K562 (cell line): ENCODE data around the gene TDRD12. TPM values are rescaled to one million over a fixed set of nuclear protein-coding genes. Genes with fewer than 3 reads are reported as not detected.

Source experiments
- ATAC-seq: fragments of 200-7000 bp; cut with Tn5 transposase; 3 replicates; pipeline ENCODE4 v1.9.1; 2020; ENCODE audit warnings: moderate library complexity
- BruUV-seq: library from RNA; stranded (reverse); fragments of 400-500 nt; replicated peaks from 2 replicates; lab custom pipeline; 2021; lab: Mats Ljungman, UMichigan
- CTCF ChIA-PET: fragments of 300-600 bp; formaldehyde crosslinking; extraction: SDS; loops from one replicate; lab custom pipeline; 2021; ENCODE audit warnings: low intra/inter-chr PET ratio; lab: Yijun Ruan, JAX
- POLR2A ChIA-PET: fragments of 300-600, 350-650 bp; sonication (Branson Sonifier 250); formaldehyde crosslinking; extraction: SDS; loops from one replicate; lab custom pipeline; 2021; ENCODE audit warnings: antibody characterized with exemption, inconsistent platforms; lab: Yijun Ruan, JAX
- DNase-seq, 4 experiments: peaks; one replicate each; pipeline versions ENCODE4 v3.0.0 to v3.0.0-alpha.2; 2011 to 2018; ENCODE audit warnings: low spot score in 3 of 4, mixed read lengths in 3 of 4; ENCODE audit errors: extremely low read depth in 1 of 4
- FAIRE-seq: peaks from 2 replicates; lab custom pipeline; 2011; peaks lifted over from hg19 to GRCh38; lab: Jason Lieb, UNC
- H2AFZ ChIP-seq: 2 replicates; pipeline ENCODE4 v1.6.0; 2011; ENCODE audit warnings: low read depth, low read length, control low read depth, inconsistent platforms
- H3K27ac ChIP-seq: fragments of 200-600 bp; 3 replicates; pipeline ENCODE4 v1.8.0; 2011; ENCODE audit warnings: low read depth, mild to moderate bottlenecking, control low read depth, inconsistent platforms, low read length, moderate library complexity, mixed read lengths; ENCODE audit errors: extremely low read depth
- H3K27me3 ChIP-seq, 2 experiments: fragments of 300-600 bp in 1 of 2; 2 replicates in 1 of 2; 3 replicates in 1 of 2; pipeline versions ENCODE4 v1.6.0 to v1.8.0; 2011; ENCODE audit warnings: inconsistent platforms in 2 of 2, low read length in 2 of 2, mild to moderate bottlenecking in 1 of 2, mixed read lengths in 1 of 2, moderate library complexity in 1 of 2; ENCODE audit not compliant: control insufficient read depth in 2 of 2, insufficient read depth in 2 of 2
- H3K36me3 ChIP-seq: fragments of 300-600 bp; 3 replicates; pipeline ENCODE4 v1.8.0; 2011; ENCODE audit warnings: mild to moderate bottlenecking, low read length, inconsistent platforms; ENCODE audit not compliant: control insufficient read depth, insufficient read depth
- H3K4me1 ChIP-seq, 2 experiments: fragments of 200-600 bp in 1 of 2; replicated peaks in 1 of 2; 2 replicates in 1 of 2; 3 replicates in 1 of 2; pipeline versions ENCODE4 v1.5.1 to v1.8.0; 2011; ENCODE audit warnings: inconsistent platforms in 2 of 2, low read length in 2 of 2, mild to moderate bottlenecking in 1 of 2, mixed read lengths in 1 of 2, moderate library complexity in 1 of 2; ENCODE audit not compliant: control insufficient read depth in 2 of 2, insufficient read depth in 2 of 2
- H3K4me2 ChIP-seq: 2 replicates; pipeline ENCODE4 v1.6.1; 2011; ENCODE audit warnings: low read length, control low read depth, inconsistent platforms, mixed read lengths; ENCODE audit not compliant: insufficient read depth
- H3K4me3 ChIP-seq: fragments of 200-600 bp; sonication (generic), shearing (Covaris generic); 2 replicates; pipeline ENCODE4 v1.5.1; 2016; ENCODE audit warnings: control low read depth, inconsistent platforms
- H3K79me2 ChIP-seq: fragments of 200-600 bp; 3 replicates; pipeline ENCODE4 v1.8.0; 2011; ENCODE audit warnings: low read length, inconsistent platforms; ENCODE audit not compliant: control insufficient read depth, insufficient read depth
- H3K9ac ChIP-seq, 2 experiments: 2 replicates each; pipeline versions ENCODE4 v1.6.0 to v1.6.1; 2011; ENCODE audit warnings: low read depth in 2 of 2, low read length in 2 of 2, control low read depth in 1 of 2, inconsistent platforms in 1 of 2, mild to moderate bottlenecking in 1 of 2, mixed read lengths in 1 of 2; ENCODE audit not compliant: insufficient read depth in 1 of 2
- H3K9me1 ChIP-seq: one replicate; pipeline ENCODE4 v1.6.0; 2011; ENCODE audit warnings: inconsistent platforms, mild to moderate bottlenecking, low read length, moderate library complexity; ENCODE audit not compliant: control insufficient read depth, insufficient read depth
- H3K9me3 ChIP-seq: replicated peaks from 2 replicates; pipeline ENCODE4 v1.5.1; 2011; ENCODE audit warnings: low read depth, low read length, inconsistent platforms; ENCODE audit not compliant: control insufficient read depth, insufficient read depth
- H4K20me1 ChIP-seq: replicated peaks from 2 replicates; pipeline ENCODE4 v1.6.1; 2011; ENCODE audit warnings: low read length, inconsistent platforms, mixed read lengths; ENCODE audit not compliant: control insufficient read depth, insufficient read depth
- ARHGAP35 ChIP-seq: fragments of 450-650 bp; IDR thresholded peaks from 2 replicates; pipeline ENCODE4 v1.6.1; 2018; ENCODE audit not compliant: partially characterized antibody
- EP300 ChIP-seq: IDR thresholded peaks from 2 replicates; pipeline ENCODE4 v1.6.1; 2012; ENCODE audit warnings: low read length, improper control_type of control experiment
- IRF1 ChIP-seq: sonication (generic); formaldehyde crosslinking; IDR thresholded peaks from 2 replicates; pipeline ENCODE4 v1.8.0; 2022; ENCODE audit warnings: missing genetic modification reagents, mild to moderate bottlenecking, borderline replicate concordance
- RBM17 ChIP-seq: fragments of 200-400 bp; formaldehyde crosslinking; IDR thresholded peaks from 2 replicates; pipeline ENCODE4 v1.6.1; 2017; ENCODE audit warnings: low read depth, mild to moderate bottlenecking, low read length, borderline replicate concordance
- SMAD2 ChIP-seq: fragments of 150-350 bp; IDR thresholded peaks from 2 replicates; pipeline ENCODE4 v1.6.1; 2014; ENCODE audit warnings: low read depth, mild to moderate bottlenecking, low read length
- TAL1 ChIP-seq: fragments of 450-650 bp; IDR thresholded peaks from 2 replicates; pipeline ENCODE4 v1.6.1; 2016; ENCODE audit warnings: mild to moderate bottlenecking
- ZNF780A ChIP-seq: fragments of 250-450 bp; sonication (Bioruptor Pico); IDR thresholded peaks from 2 replicates; pipeline ENCODE4 v1.5.0; 2021; ENCODE audit warnings: mild to moderate bottlenecking
- WGBS: fragments of 100-300 bp; shearing (Covaris generic); methylation state at CpG from one replicate; pipeline ENCODE4 v1.1.6; 2016; ENCODE audit warnings: low coverage, mixed read lengths; ENCODE audit not compliant: insufficient coverage; ENCODE audit errors: missing lambda C conversion rate; 5-methylcytosine and 5-hydroxymethylcytosine counted together
- in situ Hi-C: fragments of 300-500 bp; cut with MboI; formaldehyde crosslinking; loops from 4 replicates; pipeline ENCODE4 v1.15.0; 2018; ENCODE audit warnings: inconsistent platforms, mixed read lengths
- intact Hi-C: fragments of 100-400 bp; cut with micrococcal nuclease; formaldehyde crosslinking; loops from 2 replicates; pipeline ENCODE4 v1.14.2; 2022
- polyA plus RNA-seq, 8 experiments: library from polyadenylated mRNA; depleted of rRNA in 4 of 8; stranded (reverse) in 5 of 8; unstranded in 3 of 8; fragments of >200 nt; fragmentation: Nextera tagmentation in 2 of 8; fragmentation: Illumina TruSeq in 1 of 8; extraction: Ambion mirVana in 2 of 8; extraction: Trizol in 1 of 8; gene quantifications; 2 replicates each; pipeline versions ENCODE4 v1.2.1 to v1.2.3, GENCODE V29; 2011 to 2014; ENCODE audit warnings: inconsistent platforms in 1 of 8, missing spikeins in 1 of 8
- total RNA-seq, 7 experiments: library from RNA; depleted of rRNA in 6 of 7; stranded (reverse); fragments of >200 nt in 6 of 7; fragmentation: Illumina TruSeq in 2 of 7; extraction: Trizol in 2 of 7; gene quantifications; 2 replicates each; pipeline versions ENCODE4 v1.2.1 to v1.2.3, GENCODE V29; 2011 to 2021; ENCODE audit warnings: low replicate concordance in 1 of 7
- TF ChIP-seq, protein P1 (sequence below): fragments of 250-450 bp; sonication (Bioruptor Pico); IDR thresholded peaks from 2 replicates; pipeline ENCODE4 v1.5.0; 2022; ENCODE audit warnings: mild to moderate bottlenecking
- TF ChIP-seq, protein P2 (sequence below): fragments of 450-650 bp; IDR thresholded peaks from 2 replicates; pipeline ENCODE4 v1.6.1; 2016
- TF ChIP-seq, protein P3 (sequence below): sonication (generic); formaldehyde crosslinking; IDR thresholded peaks from 2 replicates; pipeline ENCODE4 v1.8.1; 2022; ENCODE audit warnings: missing genetic modification reagents

Gene TDRD12
- total and polyA plus RNA-seq, 9 of the 15 experiments (the other 6 are each of a cell fraction or from before 2014, with no cell fraction given), result 0.03 TPM; not detected in 8

GRCh38 chr19:32868206-32868950, 148.8 kb downstream of the TDRD12 start:
- Histone ChIP-seq H3K36me3 (no peaks in the 10 kb centered on the region), H2AFZ (no peak overlapping the region), H3K4me1 (peaks cover 0 to 14% of the 10 kb centered on the region in 2 experiments; a peak in 1 of 5 replicates), H4K20me1 (0 out of 2 replicates have a peak, but pooled peaks cover 10% of the 10 kb centered on the region), H3K4me2 (no peak overlapping the region), H3K79me2 (no peaks in the 10 kb centered on the region), H3K27me3 (peaks cover 24 to 56% of the 10 kb centered on the region in 2 experiments), H3K9ac (no peak overlapping the region; a peak in 1 of 4 replicates), H3K9me1 (no peaks in the 10 kb centered on the region), H3K27ac (no peak overlapping the region), H3K9me3 (no peaks in the 10 kb centered on the region), H3K4me3 (no peak overlapping the region)
- ChIA-PET POLR2A (interaction anchor here (0.6 to 1.0 kb wide), 2 partner anchors 13 to 51 kb away, joined by 3 to 4 read pairs; no protein-coding TSS in a partner anchor), CTCF (no interaction called here)
- intact Hi-C loops (no loop called here), in situ Hi-C loops (no loop called here)
- DNase-seq (no peak), ATAC-seq (no peak), FAIRE-seq (no peak)
- WGBS, result 23% methylated on average over 18 of the region's 19 CpGs
- TF ChIP-seq RBM17 (no peak), TAL1 (no peak), EP300 (no peak), IRF1 (CRISPR knock-in tag) (no peak), ARHGAP35 (no peak), SMAD2 (no peak), ZNF780A (CRISPR knock-in tag) (no peak)
- TF ChIP-seq, protein P1, sequence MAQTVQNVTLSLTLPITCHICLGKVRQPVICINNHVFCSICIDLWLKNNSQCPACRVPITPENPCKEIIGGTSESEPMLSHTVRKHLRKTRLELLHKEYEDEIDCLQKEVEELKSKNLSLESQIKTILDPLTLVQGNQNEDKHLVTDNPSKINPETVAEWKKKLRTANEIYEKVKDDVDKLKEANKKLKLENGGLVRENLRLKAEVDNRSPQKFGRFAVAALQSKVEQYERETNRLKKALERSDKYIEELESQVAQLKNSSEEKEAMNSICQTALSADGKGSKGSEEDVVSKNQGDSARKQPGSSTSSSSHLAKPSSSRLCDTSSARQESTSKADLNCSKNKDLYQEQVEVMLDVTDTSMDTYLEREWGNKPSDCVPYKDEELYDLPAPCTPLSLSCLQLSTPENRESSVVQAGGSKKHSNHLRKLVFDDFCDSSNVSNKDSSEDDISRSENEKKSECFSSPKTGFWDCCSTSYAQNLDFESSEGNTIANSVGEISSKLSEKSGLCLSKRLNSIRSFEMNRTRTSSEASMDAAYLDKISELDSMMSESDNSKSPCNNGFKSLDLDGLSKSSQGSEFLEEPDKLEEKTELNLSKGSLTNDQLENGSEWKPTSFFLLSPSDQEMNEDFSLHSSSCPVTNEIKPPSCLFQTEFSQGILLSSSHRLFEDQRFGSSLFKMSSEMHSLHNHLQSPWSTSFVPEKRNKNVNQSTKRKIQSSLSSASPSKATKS (CRISPR knock-in tag), result no peak
- TF ChIP-seq, protein P2, sequence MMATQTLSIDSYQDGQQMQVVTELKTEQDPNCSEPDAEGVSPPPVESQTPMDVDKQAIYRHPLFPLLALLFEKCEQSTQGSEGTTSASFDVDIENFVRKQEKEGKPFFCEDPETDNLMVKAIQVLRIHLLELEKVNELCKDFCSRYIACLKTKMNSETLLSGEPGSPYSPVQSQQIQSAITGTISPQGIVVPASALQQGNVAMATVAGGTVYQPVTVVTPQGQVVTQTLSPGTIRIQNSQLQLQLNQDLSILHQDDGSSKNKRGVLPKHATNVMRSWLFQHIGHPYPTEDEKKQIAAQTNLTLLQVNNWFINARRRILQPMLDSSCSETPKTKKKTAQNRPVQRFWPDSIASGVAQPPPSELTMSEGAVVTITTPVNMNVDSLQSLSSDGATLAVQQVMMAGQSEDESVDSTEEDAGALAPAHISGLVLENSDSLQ, result no peak
- TF ChIP-seq, protein P3, sequence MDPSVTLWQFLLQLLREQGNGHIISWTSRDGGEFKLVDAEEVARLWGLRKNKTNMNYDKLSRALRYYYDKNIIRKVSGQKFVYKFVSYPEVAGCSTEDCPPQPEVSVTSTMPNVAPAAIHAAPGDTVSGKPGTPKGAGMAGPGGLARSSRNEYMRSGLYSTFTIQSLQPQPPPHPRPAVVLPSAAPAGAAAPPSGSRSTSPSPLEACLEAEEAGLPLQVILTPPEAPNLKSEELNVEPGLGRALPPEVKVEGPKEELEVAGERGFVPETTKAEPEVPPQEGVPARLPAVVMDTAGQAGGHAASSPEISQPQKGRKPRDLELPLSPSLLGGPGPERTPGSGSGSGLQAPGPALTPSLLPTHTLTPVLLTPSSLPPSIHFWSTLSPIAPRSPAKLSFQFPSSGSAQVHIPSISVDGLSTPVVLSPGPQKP, result no peak
- no TSS peak for BruUV-seq
